H1 (cell line): ENCODE results near the gene STAT3.
"Not testable (repeated sequence)": the region's sequence is repeated elsewhere in the genome, so short reads cannot be mapped to it uniquely, and the experiment has no call there.

Experiments used
- CHD1 ChIP-seq: IDR thresholded peaks from 2 replicates; pipeline ENCODE4 v1.6.1; 2012; ENCODE audit warnings: low read depth, low read length, improper control_type of control experiment
- CTCF ChIP-seq, 3 experiments: IDR thresholded peaks; 1 replicate in 2 of 3; 2 replicates in 1 of 3; pipeline versions ENCODE4 v1.5.1 to v1.6.1; 2011; ENCODE audit warnings: low read length in 3 of 3, mild to moderate bottlenecking in 3 of 3, inconsistent platforms in 2 of 3, low read depth in 1 of 3, moderate library complexity in 1 of 3; ENCODE audit not compliant: insufficient read depth in 1 of 3; ENCODE audit errors: control extremely low read depth in 1 of 3
- EP300 ChIP-seq, 2 experiments: IDR thresholded peaks; 1 replicate in 1 of 2; 2 replicates in 1 of 2; pipeline ENCODE4 v1.6.1; 2011 to 2012; ENCODE audit warnings: low read depth in 2 of 2, low read length in 2 of 2, mild to moderate bottlenecking in 2 of 2, borderline replicate concordance in 1 of 2, inconsistent platforms in 1 of 2, moderate library complexity in 1 of 2
- EZH2 ChIP-seq: fragments of 200-600 bp; sonication (generic); IDR thresholded peaks from 2 replicates; pipeline ENCODE4 v1.7.1; 2012; ENCODE audit warnings: low read depth, mild to moderate bottlenecking, moderate library complexity, low read length, inconsistent platforms; ENCODE audit not compliant: severe bottlenecking
- HDAC2 ChIP-seq, 2 experiments: fragments of 300-600 bp in 1 of 2; sonication (generic) in 1 of 2; IDR thresholded peaks; 2 replicates each; pipeline ENCODE4 v1.6.1; 2011 to 2012; ENCODE audit warnings: low read depth in 2 of 2, low read length in 2 of 2, mild to moderate bottlenecking in 2 of 2, moderate library complexity in 2 of 2, borderline replicate concordance in 1 of 2, inconsistent platforms in 1 of 2
- MAFK ChIP-seq: IDR thresholded peaks from 2 replicates; pipeline ENCODE4 v1.6.1; 2012; ENCODE audit warnings: low read depth, mild to moderate bottlenecking, improper control_type of control experiment, low read length
- POLR2A ChIP-seq, 2 experiments: IDR thresholded peaks; 1 replicate in 1 of 2; 2 replicates in 1 of 2; pipeline ENCODE4 v1.6.1; 2011; ENCODE audit warnings: low read depth in 2 of 2, low read length in 2 of 2, mild to moderate bottlenecking in 2 of 2; ENCODE audit errors: control extremely low read depth in 1 of 2
- RAD21 ChIP-seq, 2 experiments: IDR thresholded peaks in 1 of 2; conservative IDR thresholded peaks in 1 of 2; 2 replicates each; pipeline ENCODE4 v1.6.1; 2011; ENCODE audit warnings: low read depth in 2 of 2, low read length in 2 of 2, improper control_type of control experiment in 1 of 2, inconsistent platforms in 1 of 2, mild to moderate bottlenecking in 1 of 2, moderate library complexity in 1 of 2
- RFX5 ChIP-seq: IDR thresholded peaks from 2 replicates; pipeline ENCODE4 v1.6.1; 2011; ENCODE audit warnings: low read depth, low read length, improper control_type of control experiment, borderline replicate concordance
- SP4 ChIP-seq: IDR thresholded peaks from 2 replicates; pipeline ENCODE4 v1.6.1; 2012; ENCODE audit warnings: low read length, inconsistent platforms
- TAF7 ChIP-seq: optimal IDR thresholded peaks from 2 replicates; pipeline ENCODE3; 2011; ENCODE audit warnings: low read depth, mild to moderate bottlenecking, inconsistent platforms, low read length, moderate library complexity, borderline replicate concordance
- USF2 ChIP-seq: IDR thresholded peaks from 2 replicates; pipeline ENCODE4 v1.6.1; 2011; ENCODE audit warnings: low read length, improper control_type of control experiment

GRCh38 chr17:42391439-42391838, 3.2 kb upstream of the STAT3 start:
- TF ChIP-seq EZH2; SP4; RAD21 (IDR thresholded peaks at IDR 0.05 in 1 of 2, conservative IDR thresholded peaks at IDR 0.05 in 1 of 2; ENCODE audit: low read depth in 2 of 2, low read length in 2 of 2); CTCF (IDR thresholded peaks at IDR 0.05; ENCODE audit: control extremely low read depth in 1 of 3, insufficient read depth in 1 of 3, low read depth in 1 of 3, low read length in 3 of 3); CHD1; EP300 (IDR thresholded peaks at IDR 0.05; ENCODE audit: borderline replicate concordance in 1 of 2, low read depth in 2 of 2, low read length in 2 of 2); USF2; MAFK; POLR2A (IDR thresholded peaks at IDR 0.05; ENCODE audit: control extremely low read depth in 1 of 2, low read depth in 2 of 2, low read length in 2 of 2); HDAC2 (IDR thresholded peaks at IDR 0.05; ENCODE audit: borderline replicate concordance in 1 of 2, low read depth in 2 of 2, low read length in 2 of 2); RFX5; TAF7: not testable (repeated sequence)
